Activated T-cell treated with anti-CD3 and anti-CD28 coated beads, Interleukin-2, amount 50 U/mL, for 72 hours (primary cell): ENCODE measurements around the gene BARX2. TPM values are rescaled to one million over a fixed set of nuclear protein-coding genes. Genes with fewer than 3 reads are reported as not detected.

Experiments
- ATAC-seq, 2 donors: fragments of 150-1000 bp; cut with Tn5 transposase; replicated peaks in 1 of 2; 2 replicates each; pipeline ENCODE4 v1.10.0; 2021; ENCODE audit warnings: moderate library complexity in 2 of 2, mild to moderate bottlenecking in 1 of 2
- DNase-seq, 2 donors: peaks; one replicate each; pipeline ENCODE4 v3.0.0; 2021 to 2022; ENCODE audit warnings: mixed read lengths in 1 of 2
- H3K27ac Mint-ChIP-seq: one replicate; pipeline ENCODE4 v1.8.0; 2022; ENCODE audit warnings: mild to moderate bottlenecking, moderate library complexity, mixed read lengths
- H3K27me3 Mint-ChIP-seq: one replicate; pipeline ENCODE4 v1.8.0; 2022; ENCODE audit warnings: low read depth, mixed read lengths
- H3K36me3 Mint-ChIP-seq, 2 donors: one replicate each; pipeline ENCODE4 v1.8.0; 2022; ENCODE audit warnings: mixed read lengths in 2 of 2, mild to moderate bottlenecking in 1 of 2; ENCODE audit not compliant: insufficient read depth in 2 of 2
- H3K4me1 Mint-ChIP-seq: one replicate; pipeline ENCODE4 v1.8.0; 2022; ENCODE audit warnings: low read depth, mixed read lengths
- H3K4me3 Mint-ChIP-seq, 2 donors: one replicate each; pipeline ENCODE4 v1.8.0; 2022; ENCODE audit warnings: mild to moderate bottlenecking in 2 of 2, mixed read lengths in 2 of 2, moderate library complexity in 2 of 2
- H3K9me3 Mint-ChIP-seq, 2 donors: one replicate each; pipeline ENCODE4 v1.8.0; 2022; ENCODE audit warnings: mixed read lengths in 2 of 2
- total RNA-seq, 2 donors: library from RNA; stranded (reverse); gene quantifications; one replicate each; pipeline ENCODE4 v1.2.3, GENCODE V29; 2022

BARX2 gene
- total RNA-seq, 2 donors from 2014 or later: 4.1 to 5.8 TPM

DNA sequence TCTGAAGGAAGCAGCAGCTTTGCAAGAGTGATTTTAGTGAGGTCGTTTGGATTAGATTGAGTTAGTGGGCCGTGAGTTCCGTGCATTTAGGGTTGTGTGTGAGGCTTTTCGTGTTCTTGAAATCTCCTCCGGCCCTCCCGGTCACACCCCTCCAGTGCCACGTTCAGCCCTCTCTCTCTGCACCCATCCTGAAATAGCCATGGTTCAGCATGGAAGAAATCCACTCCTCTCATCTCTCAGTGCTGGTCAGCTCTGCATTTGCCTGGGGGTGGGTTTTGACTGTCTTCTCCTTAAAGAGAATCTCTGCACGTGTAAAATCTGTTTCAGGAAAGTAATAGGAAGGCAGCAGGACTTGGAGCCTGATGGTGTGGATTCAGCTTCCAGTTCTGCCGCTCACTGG, 19.8 kb downstream of the BARX2 start:
- Mint-ChIP-seq H3K9me3 (peaks cover 0 to 2% of the 10 kb centered on the region in 2 donors), H3K4me3 (no peak overlapping the region)

DNA sequence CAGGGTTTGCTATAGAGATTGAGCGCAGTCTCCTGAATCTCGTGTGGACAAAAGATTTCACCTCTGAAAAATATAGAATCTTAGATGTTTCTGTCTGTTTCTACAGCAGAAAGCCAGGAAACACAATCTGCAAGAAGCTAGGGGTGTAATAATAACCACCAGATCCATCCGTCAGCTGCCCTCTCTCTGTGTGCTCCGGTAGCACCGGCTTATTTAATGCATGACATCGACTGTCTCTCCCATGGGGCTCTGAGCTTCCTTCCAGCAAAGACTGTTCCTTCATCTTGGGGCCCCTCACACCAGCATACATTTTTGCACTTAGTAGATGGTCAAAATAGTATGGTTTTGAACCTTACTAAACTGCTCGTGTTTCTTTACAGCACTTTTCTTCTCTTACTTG, 20.2 kb downstream of the BARX2 start:
- Mint-ChIP-seq H3K9me3 (peaks cover 0 to 2% of the 10 kb centered on the region in 2 donors), H3K4me3 (no peak overlapping the region), H3K27ac (no peak overlapping the region), H3K4me1 (no peaks in the 10 kb centered on the region), H3K27me3 (peaks cover 45% of the 10 kb centered on the region), H3K36me3 (no peaks in the 10 kb centered on the region)
- ATAC-seq: no peak
- DNase-seq: no peak

More for the DNA sequence above, 19.8 kb downstream of the BARX2 start:
- Mint-ChIP-seq H3K36me3 (no peaks in the 10 kb centered on the region), H3K4me1 (no peaks in the 10 kb centered on the region), H3K27ac (no peak overlapping the region), H3K27me3 (peaks cover 49% of the 10 kb centered on the region)
- ATAC-seq (no peak), DNase-seq (no peak)

DNA sequence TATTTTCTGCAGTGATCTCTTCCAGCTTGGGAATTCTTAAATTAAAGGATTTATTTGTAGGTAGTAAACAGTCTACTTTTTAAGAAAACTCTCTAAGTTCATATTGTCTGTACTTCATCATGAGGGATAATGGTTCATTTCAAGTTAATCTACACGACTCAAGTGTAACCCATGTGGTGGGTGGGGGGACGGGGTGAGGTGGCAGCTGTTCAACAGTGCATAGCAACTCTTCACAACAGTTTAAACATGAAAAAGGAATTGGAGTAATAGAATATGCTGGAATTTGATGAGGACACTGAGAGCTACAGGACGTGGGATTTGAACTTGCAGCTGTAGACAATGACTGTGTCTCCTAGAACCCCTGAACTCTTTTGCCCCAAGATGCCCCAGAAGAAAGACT, 20.8 kb downstream of the BARX2 start:
- peaks cover 0 to 2% of the 10 kb centered on the region in 2 donors for H3K9me3 Mint-ChIP-seq
- H3K36me3 Mint-ChIP-seq: no peaks in the 10 kb centered on the region
- no peak for ATAC-seq
- H3K27me3 Mint-ChIP-seq: peaks cover 41% of the 10 kb centered on the region
- DNase-seq: no peak
- H3K4me3 Mint-ChIP-seq: no peak overlapping the region
- no peaks in the 10 kb centered on the region for H3K4me1 Mint-ChIP-seq
- no peak overlapping the region for H3K27ac Mint-ChIP-seq

DNA sequence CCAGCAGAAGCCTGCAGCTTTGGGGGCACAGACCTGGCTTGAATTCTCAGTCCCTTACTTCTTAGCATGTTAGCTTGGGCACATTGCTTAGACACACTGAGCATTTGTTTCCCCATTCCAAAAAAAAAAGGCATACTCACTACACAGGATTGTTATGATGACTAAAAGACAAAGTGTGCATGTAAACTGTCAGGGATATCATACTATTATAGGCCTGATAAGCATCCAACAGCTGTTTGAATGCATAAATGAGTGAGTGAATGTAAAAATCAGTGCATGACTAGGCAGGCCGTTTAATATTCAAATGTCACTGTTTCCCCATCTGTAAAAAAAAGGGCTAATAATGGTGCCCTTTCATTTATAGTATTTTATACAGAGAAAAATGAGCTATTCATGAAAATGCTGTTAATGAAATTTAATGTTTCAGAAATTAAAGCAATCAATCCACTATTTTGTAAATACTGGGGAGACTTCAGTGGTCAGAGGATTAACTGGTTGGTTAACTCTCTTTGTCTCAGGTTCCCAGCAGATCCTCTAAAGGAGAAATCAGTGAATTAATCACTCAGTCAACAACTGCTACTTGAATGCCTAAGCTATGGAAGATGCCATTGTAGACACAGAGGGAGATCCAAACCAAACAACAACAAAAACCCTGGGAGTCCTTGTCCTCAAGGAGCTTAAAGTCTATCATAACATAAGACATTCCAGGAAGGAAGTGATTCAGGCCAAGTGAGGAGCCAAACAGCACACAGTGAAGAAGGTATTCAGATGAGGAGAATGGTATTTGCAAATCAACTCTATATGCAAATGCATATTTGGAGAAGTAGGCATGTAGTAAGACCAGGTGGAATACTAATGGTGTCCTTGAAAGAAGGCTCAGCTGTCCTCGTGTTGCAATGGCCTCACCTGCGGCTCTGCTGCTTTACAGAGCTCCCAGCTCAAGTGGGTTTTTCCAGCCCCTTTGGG, 26.8 kb downstream of the BARX2 start:
- no peak overlapping the region for H3K4me3 Mint-ChIP-seq
- H3K36me3 Mint-ChIP-seq: no peaks in the 10 kb centered on the region
- peaks cover 0 to 2% of the 10 kb centered on the region in 2 donors for H3K9me3 Mint-ChIP-seq
- ATAC-seq (no peak), DNase-seq (no peak)
- H3K4me1 Mint-ChIP-seq: no peaks in the 10 kb centered on the region
- no peak overlapping the region for H3K27ac Mint-ChIP-seq
- H3K27me3 Mint-ChIP-seq: peaks cover 39% of the 10 kb centered on the region

DNA sequence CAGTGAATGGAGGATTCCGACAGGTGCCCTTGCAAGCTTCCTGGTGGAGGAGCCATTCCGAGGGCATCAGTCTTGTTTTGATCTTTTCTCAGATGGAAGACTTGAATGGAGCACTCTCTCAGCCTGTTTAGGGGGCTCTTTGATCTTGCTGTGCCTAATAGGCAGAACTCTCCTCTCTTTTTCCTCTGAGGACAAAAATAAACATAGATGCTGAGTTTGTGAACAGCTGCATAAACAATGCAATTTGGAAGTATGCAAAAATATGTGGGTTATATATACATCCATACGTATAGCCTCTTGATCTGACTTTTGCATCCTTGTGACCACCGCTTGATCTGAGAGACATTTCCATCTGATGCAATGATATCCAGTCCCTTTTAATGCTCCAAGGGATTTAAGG, 29.1 kb downstream of the BARX2 start:
- Mint-ChIP-seq H3K27me3 (peaks cover 33% of the 10 kb centered on the region), H3K4me1 (no peaks in the 10 kb centered on the region), H3K27ac (no peak overlapping the region), H3K36me3 (no peaks in the 10 kb centered on the region), H3K4me3 (no peak overlapping the region), H3K9me3 (no peaks in the 10 kb centered on the region)
- DNase-seq (no peak), ATAC-seq (no peak)

DNA sequence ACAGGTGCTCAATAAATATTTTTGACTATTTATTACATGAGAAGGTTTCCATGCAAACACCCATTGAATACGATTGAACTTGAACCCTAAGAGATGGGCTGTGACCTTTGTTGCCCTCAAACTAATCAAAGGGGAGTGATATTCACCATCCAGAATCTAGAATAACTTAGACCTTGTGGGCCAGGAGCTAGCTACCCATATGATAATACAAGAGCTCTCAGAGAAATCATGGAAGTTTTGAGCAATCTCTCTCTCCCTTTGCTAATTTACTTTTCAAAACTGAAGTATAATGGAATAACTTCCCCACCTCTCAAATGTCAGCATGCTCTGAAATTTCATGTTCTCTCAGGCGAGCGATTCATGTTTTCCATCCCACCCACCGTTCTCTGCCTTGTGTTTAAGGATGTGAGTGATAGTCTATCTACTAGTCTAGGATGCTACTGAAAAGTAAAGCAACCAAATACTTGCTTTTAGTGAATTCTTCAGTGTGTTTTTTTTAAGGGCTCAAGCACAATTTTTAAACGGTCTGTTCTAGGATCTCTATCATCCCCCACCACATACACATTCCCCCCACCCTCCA, 33.3 kb downstream of the BARX2 start:
- no peak overlapping the region for H3K4me3 Mint-ChIP-seq
- H3K36me3 Mint-ChIP-seq: no peaks in the 10 kb centered on the region
- H3K27me3 Mint-ChIP-seq: peaks cover 26% of the 10 kb centered on the region
- ATAC-seq (no peak), DNase-seq (no peak)
- H3K27ac Mint-ChIP-seq: no peak overlapping the region
- H3K9me3 Mint-ChIP-seq: no peaks in the 10 kb centered on the region
- no peaks in the 10 kb centered on the region for H3K4me1 Mint-ChIP-seq

DNA sequence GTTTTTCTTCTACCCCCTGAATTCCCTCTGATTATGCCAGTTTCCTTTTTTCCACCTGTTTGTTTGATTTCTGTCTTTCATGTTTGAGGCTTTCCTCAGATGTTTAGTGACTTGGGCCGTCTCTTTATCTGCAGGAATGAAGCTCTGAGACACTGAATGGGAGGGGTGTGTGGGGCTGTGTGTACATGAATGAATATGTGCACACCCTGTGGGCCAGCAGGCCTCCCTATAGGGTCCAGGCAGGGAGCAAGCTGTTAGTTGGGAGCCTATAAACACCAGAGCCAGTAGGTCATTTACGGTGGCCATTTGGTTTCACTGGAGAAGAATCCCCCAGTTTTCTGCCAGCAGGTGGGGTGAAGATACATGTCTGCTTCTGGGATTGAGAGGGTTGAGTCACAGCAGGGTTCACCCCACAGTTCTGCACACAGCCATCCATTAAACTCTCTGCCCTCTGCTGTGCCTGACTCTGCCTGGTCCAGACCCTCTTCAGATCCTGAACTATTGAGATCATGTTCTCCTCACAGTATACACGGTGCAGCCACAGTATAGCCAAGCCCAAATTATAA, 34.8 kb downstream of the BARX2 start:
- H3K27ac Mint-ChIP-seq: no peak overlapping the region
- no peaks in the 10 kb centered on the region for H3K36me3 Mint-ChIP-seq
- no peaks in the 10 kb centered on the region for H3K4me1 Mint-ChIP-seq
- no peak overlapping the region for H3K4me3 Mint-ChIP-seq
- H3K9me3 Mint-ChIP-seq: no peaks in the 10 kb centered on the region
- peak; percentile 3 for DNase-seq
- ATAC-seq: no peak
- H3K27me3 Mint-ChIP-seq: peaks cover 12% of the 10 kb centered on the region

DNA sequence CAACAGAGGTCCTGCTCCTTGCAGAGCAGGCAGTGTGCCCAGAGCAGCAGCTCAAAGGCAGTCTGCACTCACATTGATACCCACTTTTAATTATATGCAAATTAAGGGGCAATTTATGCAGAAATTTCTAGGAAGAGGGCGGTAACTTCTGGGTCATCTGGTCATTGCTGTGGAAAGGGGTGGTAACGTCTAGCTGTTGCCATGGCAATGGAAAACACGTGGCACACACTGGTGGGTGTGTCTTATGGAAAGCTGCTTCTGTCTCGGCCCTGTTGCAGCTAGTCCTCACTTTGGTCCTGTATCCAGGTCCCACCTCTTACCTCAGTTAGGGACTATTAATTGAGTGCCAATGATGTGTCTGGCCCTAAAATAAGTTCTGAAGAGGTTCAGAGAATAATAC, 36.8 kb downstream of the BARX2 start:
- Mint-ChIP-seq H3K9me3 (no peaks in the 10 kb centered on the region), H3K4me1 (peaks cover 5% of the 10 kb centered on the region), H3K4me3 (no peak overlapping the region), H3K27ac (no peak overlapping the region), H3K27me3 (peaks cover 4% of the 10 kb centered on the region), H3K36me3 (no peaks in the 10 kb centered on the region)
- DNase-seq (no peak), ATAC-seq (no peak)

DNA sequence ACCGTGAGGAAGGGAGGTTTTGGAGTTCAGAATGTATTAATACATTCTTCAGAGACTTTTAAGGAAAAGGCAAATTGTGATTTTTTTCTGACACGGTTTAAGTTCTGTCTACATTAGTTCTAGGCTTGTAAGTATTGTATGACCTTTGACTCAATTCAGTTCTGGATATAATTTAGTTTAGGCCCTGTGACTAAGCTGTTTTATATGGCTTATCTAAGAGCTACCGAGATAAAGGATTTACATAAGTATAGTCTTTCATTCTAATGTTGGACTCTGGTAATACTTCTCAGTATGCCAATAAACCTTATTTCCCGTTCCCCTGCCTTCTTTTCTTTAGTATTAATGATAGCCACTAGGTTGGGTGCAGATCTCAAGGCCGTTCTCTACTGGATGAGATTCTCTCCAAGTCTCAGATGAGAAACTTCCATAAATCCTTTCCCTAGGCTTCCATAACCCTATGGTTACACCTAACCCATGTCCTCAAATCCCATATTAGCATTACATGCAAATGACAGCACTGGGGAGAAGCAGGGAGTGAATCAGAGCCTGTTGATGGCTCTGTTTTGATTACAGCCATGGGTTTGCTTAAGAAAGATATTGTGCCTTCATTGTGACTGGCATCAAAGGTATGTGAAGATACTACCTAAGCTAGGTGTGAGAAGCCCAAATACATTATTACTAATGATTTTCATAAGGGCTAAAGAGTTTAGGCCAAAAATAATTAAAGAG, 38.7 kb downstream of the BARX2 start:
- Mint-ChIP-seq H3K27ac (no peak overlapping the region), H3K4me1 (peaks cover 18% of the 10 kb centered on the region), H3K9me3 (no peaks in the 10 kb centered on the region), H3K36me3 (no peaks in the 10 kb centered on the region), H3K4me3 (no peak overlapping the region), H3K27me3 (no peaks in the 10 kb centered on the region)
- DNase-seq: no peak
- no peak for ATAC-seq

DNA sequence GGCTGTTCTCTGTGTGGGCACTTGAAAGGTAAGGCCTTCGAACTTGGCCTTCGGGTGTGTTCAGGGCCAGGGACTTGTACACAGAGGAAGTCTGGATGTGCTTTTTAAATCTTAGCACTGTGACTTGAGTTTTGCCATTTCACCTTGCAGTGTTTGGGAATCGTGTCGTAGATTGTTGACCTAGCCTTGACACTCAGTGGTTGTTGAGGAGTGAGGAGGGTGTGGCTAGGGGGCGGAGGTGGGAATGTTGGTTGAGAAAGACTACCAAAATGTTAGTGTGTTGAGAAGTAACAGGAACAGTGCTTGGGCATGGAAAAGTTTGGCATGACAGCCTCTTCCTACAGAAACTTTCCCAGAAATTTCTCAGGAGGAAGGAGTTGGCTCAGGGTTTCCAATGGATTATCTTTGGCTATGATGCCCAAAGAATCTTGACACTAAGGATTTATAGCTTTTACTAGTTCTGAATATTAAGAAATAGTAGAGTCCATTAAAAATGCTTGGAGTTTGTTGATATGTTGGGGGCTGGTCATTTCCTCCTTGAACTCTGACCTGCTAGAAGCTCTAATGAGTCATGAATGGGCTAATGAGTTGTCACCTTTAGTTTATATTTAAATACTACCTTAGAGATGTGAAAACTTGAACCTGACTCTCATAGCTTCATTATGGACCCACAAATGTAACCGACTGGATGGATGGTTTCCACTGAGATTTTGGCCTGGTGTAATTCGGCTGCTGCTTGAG, 40.6 kb downstream of the BARX2 start:
- Mint-ChIP-seq H3K4me1 (peaks cover 18% of the 10 kb centered on the region), H3K4me3 (no peak overlapping the region), H3K9me3 (no peaks in the 10 kb centered on the region)

DNA sequence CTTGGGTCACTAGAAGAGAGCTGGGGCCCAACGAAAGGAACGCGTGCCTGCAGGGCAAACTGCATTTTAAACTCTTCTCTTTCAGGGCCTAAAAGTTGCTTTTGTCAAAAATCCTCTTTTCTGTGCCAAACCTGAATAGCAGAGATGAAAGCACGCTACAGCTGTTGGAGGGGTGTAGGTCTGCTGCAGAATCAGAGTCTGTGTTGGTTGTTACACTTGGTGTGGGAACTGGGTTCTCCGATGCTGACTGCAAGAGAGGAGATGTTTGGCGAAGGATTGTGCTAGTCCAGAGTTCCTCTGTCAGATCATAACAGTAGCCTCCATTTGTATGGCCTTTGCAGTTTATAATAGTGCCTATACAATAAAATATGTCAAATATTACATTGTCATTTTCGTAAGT, 41.8 kb downstream of the BARX2 start:
- DNase-seq: no peak
- H3K4me1 Mint-ChIP-seq: peaks cover 18% of the 10 kb centered on the region
- H3K36me3 Mint-ChIP-seq: no peaks in the 10 kb centered on the region
- no peak overlapping the region for H3K4me3 Mint-ChIP-seq
- no peak overlapping the region for H3K27ac Mint-ChIP-seq
- no peaks in the 10 kb centered on the region for H3K9me3 Mint-ChIP-seq
- peaks cover 15% of the 10 kb centered on the region for H3K27me3 Mint-ChIP-seq
- no peak for ATAC-seq

More for the DNA sequence above, 40.6 kb downstream of the BARX2 start:
- Mint-ChIP-seq H3K36me3 (no peaks in the 10 kb centered on the region), H3K27ac (no peak overlapping the region), H3K27me3 (peaks cover 3% of the 10 kb centered on the region)
- ATAC-seq (no peak), DNase-seq (no peak)

DNA sequence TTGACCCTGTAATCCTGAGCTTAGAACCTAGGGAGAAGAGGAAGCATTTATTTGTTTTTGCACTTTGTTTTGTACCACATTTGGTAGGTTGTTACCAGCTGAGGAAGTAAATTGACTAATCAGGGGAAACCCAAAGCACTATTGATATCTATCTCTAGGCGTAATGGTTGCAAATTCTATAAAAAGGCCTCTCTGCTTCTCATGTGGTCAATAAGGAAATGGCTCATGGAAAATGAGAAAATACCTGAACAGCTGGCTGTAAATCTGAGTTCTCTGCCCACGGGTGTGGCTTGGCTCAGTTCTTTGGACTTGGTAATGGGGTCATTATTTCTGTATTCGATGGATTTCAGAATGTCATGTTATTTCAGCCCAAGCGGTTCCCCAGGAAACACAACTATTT, 42.4 kb downstream of the BARX2 start:
- Mint-ChIP-seq H3K4me1 (peaks cover 18% of the 10 kb centered on the region), H3K27me3 (peaks cover 15% of the 10 kb centered on the region), H3K4me3 (peak overlapping the region in 1 of 2 donors; percentile 25), H3K9me3 (no peaks in the 10 kb centered on the region), H3K36me3 (no peaks in the 10 kb centered on the region), H3K27ac (no peak overlapping the region)
- ATAC-seq: peak; percentile 71 to 81
- no peak for DNase-seq
